HG02678 (cell line): ENCODE data around the gene CACNA1I.
"Not testable (repeated sequence)": the region's sequence is repeated elsewhere in the genome, so short reads cannot be mapped to it uniquely, and the experiment has no call there.

Experiments
- ATAC-seq: cut with Tn5 transposase; IDR thresholded peaks from one replicate; pipeline ENCODE4 v1.9.1; 2021; ENCODE audit warnings: mild to moderate bottlenecking, moderate library complexity; ENCODE audit not compliant: unreplicated experiment

CACNA1I gene

GRCh38 chr22:39731481-39731880 lies 160.9 kb downstream of the CACNA1I start:
- no peak for ATAC-seq

- no peak for ATAC-seq
Measured at GRCh38 chr22:39731881-39732555, 161.5 kb downstream of the CACNA1I start.

GRCh38 chr22:39732625-39733024 lies 162.1 kb downstream of the CACNA1I start:
- ATAC-seq = no peak

GRCh38 chr22:39733191-39733590 lies 162.6 kb downstream of the CACNA1I start:
- no peak for ATAC-seq

- not testable (repeated sequence) for ATAC-seq
Measured at GRCh38 chr22:39734046-39734445, 163.5 kb downstream of the CACNA1I start.

- ATAC-seq = no peak
Measured at GRCh38 chr22:39734866-39735265, 164.3 kb downstream of the CACNA1I start.

- no peak for ATAC-seq
Measured at GRCh38 chr22:39735776-39736175, 165.2 kb downstream of the CACNA1I start.

- no peak for ATAC-seq
Measured at GRCh38 chr22:39738746-39739145, 168.2 kb downstream of the CACNA1I start.
